GM18508 (cell line): ENCODE data around the gene HIVEP3.

Experiments used
- ATAC-seq: cut with Tn5 transposase; IDR thresholded peaks from one replicate; pipeline ENCODE4 v1.9.1; 2021; ENCODE audit warnings: moderate number of reproducible peaks; ENCODE audit not compliant: insufficient read depth, unreplicated experiment

The HIVEP3 gene

DNA sequence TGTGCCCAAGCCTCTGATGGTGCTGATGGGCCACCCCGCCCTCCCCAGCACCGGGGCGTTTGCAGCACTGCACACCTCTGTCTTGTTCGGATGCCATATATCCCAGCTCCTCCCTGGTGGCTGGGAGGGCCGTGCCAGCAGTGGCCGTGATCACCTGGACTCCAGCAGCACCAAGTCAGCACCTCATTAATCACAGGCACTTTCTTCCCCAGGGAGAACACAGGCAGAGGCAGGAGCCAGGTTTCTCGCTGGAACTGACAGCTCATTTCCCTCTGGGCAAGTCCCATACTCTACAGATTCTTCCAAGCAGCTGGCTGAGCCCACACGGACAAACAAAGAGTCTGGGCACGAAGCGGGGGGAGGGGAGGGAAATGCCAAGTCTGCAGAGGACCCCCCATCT, 292.6 kb downstream of the HIVEP3 start:
- no peak for ATAC-seq

DNA sequence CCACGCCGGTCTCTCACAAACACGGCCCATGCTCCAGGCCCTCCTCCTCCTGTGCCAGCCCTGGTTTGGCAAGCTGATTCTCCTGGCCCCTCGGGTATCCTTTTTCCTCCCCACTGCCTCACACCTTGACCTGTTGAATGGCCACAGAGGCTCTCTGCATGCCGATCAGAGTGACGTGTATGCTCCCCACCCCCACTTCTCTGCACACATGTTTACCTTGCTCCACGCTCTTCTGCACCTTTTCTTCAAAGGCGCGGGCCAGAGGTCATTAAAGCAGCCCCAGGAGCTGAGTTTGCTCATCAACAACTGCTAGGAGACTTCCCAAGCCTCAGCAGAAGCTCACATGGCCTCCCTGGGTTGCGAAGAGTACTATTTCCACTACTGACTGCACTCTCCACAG, 295.0 kb downstream of the HIVEP3 start:
- ATAC-seq = no peak

DNA sequence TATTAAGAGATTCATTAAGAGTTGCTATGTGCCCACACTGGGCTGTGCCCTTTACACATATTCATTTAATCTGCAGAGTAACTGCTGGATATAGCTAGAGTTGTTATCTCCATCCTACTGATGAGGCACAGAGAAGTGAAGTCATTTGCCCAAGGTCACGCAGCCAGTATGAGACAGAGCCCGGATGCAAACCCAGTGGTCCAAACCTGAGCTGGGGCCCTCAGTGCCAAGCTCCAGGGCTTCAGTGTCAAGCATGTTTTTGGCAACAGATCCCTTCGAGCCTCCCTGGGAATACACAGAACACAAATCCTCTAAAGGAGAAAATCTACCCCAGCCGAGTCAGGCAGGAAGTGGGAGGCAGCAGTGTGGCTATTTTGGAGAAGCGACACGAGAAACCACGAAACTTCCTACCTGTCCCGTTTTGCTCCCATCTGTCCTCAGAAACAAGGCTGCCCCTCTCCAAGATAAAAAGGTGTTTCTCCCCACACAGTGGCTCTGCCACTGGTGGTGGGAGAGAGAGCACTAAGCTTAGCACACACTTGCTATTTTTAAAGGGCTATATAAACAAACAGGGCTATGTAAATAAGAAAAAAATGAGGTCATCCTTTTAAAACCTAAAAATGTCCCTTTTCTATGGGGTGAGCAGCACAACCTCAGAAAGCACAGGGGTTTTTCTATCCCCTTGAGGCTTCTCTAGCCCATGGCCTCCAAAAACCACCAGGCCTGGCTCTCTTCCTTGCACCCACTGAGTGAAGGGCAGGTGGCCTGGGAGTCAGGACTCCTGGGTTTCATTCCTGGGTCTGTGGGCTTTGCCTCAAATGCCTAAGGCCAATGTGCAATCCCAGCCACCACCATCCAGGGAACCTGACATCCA, 295.6 kb downstream of the HIVEP3 start:
- peak; percentile 56 for ATAC-seq

DNA sequence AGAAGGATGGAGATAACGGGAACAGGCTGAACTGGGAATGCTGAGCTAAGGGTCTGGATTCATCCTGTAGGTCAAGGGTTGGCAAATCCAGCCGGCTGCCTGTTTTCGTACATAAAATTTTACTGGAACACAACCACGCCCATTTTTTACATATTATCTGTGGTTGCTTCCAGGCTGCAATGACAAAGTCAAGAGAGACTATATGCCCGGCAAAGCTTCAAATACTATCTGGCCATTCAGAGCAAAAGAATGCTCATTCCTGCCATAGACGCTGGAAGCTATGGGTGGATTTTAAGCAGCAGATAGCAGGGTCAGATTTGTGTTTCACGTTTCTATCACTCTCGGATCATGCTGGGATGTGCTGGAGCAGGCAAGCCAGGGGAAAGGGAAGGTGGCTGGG, 296.3 kb downstream of the HIVEP3 start:
- no peak for ATAC-seq

DNA sequence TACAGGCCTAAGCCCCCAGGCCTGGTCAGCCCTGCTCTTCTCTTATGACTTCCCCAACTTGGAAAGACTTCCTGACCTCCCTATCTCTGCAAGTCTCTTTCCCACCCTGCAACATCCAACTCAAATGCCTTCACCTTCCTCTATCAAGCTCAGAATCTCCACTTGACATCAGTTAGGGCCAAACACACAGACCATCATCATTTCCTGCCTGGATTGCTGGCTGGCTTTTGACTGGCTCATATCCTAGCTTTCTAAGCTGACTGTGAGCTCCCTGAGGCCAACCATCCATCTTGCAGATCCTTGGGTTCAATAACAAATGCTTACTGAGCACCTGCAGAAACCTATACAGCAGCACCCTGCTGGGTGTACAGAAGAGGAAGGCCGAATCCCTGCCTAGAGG, 296.9 kb downstream of the HIVEP3 start:
- no peak for ATAC-seq

DNA sequence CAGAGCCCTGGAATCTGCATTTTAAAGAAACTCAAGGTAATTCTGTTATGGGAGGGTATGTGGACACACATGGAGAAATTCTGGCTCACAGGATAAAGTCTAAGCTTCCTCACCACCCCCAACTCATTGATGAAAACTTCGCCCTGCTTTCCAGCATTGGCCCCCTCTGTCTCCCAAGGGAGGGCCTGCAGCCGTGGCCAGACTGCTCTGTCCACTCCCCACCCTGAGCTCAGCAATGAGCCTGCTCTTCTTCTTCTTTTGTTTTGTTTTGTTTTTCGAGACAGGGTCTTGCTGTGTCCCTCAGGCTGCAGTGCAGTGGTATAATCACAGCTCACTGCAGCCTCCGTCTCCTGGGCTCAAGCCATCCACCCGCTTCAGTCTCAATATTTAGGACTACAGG, 297.5 kb downstream of the HIVEP3 start:
- ATAC-seq = no peak

DNA sequence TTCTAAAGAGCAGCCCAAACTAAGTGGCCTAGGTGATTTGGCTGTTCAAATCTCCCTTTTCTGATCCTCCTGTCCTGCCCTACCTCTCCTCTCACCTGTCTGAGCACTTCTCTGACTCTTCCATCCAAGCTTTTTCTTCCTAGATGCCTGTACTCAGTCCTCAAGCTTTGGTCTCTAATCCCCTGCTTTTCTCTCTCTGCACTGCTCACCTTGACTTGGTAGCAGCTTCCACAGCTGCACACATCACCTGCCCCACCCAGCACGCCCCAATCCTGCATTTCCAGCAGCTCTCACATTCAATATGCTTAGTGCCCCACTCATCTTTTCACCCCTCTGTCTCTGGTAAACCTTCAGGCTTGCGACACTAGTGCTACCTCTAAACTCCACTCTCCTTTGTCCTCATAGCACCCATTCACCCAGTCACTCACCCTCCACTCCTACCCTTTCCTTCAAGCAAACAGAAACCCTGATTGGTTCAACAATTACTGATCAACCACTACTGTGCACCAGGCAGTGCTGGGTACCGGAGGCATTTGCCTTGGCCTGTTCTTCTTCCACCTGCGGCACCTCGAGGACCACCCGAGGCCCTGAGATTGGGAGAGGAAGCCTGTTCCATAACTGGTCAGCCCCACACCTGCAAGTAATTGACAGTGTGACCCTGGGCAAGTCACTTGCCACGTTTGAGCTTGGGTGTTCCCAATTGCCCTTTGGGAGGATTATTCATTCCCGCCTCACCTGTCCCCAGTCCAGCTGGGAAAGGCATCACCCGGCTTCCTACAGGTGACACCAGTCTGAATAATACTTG, 298.2 kb downstream of the HIVEP3 start:
- no peak for ATAC-seq

DNA sequence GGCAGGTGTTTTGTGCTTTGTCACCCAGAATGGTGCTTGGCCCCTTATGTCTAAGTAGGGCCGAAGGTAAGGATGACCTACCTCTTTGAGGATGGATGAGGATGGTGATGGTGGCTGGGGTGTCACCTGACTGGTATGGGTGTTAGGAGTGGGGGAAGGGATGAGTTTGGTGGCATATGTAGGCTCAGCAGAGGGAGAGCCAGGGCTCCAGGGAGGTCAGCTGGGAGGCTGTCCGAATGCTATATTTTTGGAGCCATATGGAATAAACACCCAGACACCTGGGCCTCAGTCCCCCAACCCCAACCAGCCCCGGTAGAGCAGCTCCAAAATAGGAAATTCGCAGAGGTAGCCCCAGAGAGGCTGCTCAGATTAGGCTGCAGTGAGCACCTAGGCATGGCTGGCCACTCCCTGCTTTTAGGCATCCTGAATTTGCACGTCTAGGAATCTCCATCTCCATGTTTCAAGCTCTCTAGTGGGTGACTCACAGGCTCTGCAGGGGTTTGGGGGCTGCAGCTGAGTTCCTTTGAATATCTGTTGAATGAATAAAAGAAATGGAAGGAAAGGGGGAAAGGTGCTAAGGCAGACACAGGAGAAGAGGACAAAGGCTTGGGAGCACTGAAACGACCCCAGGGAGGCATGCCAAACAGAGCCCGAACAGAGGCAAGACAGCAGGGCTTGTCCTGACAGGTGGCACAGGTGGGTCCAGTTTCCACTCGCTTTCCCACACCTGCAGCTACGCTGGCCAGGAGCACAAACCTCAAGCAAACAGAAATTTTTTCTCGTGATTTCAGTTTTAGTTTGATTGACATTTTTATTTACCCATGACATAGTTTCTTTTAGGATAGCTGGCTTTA, 299.0 kb downstream of the HIVEP3 start:
- no peak for ATAC-seq

DNA sequence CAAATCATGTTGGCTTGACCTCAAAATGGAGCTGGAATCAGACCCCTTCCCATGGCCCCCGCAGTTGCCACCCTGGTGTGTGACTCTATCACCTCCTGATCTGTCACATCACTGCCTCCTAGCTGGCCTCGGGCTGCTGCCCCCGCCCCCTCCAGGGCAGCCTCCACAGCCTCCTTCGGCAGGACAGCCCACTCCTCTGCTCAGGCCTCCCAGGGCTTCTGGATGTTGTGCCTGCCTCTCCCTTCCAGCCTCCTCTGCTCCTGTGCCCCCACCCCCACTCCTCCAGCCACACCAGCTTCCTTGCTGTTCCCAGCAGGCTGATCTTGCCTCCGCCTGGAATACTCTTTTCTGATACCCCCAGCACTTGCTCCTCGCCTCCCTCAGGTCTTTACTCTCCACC, 299.9 kb downstream of the HIVEP3 start:
- no peak for ATAC-seq

DNA sequence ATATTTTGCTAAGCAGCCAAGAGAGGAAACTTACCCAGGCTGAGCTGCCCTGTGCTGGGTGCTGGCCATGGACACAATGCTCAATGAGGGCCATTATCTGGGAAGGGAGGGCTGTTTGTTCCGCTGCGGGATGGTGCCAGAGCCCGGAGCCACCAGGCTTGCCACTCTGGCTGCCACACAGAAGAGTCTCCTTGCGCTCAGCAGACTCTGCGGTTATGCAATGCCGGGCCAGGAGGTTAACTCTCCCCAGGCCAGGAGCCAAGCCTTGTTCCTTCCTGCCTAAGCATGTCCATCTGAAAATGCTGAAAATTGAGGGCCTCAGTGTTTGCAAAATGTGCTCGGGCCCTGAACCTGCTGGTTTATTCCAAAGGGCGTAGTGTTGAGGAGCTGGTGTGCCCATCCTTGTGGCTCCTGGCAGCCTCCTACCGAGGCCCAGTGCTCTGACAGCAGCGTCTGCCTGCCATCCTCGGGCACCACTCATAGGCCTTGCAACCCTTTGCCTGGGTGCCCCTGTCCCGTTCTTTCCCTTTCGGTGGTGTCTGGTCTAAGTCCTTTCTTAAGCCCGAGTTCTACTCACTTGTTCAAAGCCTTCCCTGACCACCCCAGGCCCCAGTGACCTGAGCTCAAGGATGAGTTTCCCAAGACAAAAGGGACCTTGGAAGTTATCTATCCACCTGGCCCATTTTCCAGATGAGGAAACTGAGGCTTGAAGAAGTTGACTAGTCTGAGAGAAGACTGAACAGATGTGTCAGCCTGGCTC, 300.5 kb downstream of the HIVEP3 start:
- ATAC-seq = no peak

DNA sequence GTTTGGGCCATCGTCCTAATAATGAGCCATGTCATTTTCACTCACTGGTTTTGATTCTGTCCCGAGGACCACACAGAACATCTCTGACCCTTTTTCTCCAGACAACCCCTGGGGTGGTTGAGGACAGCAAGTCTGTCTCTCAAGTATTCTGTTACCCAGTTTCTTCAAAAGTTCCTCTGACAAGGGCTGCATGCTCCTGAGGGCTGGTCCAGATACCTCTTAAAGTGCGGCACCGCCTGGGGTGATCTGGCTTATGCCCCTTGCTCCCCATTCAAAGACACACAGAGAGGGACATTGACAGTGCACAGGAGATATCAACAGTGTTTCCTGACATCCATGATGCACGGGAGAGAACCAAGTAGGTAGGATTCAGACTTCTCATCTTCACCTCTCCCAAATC, 301.4 kb downstream of the HIVEP3 start:
- ATAC-seq = no peak

DNA sequence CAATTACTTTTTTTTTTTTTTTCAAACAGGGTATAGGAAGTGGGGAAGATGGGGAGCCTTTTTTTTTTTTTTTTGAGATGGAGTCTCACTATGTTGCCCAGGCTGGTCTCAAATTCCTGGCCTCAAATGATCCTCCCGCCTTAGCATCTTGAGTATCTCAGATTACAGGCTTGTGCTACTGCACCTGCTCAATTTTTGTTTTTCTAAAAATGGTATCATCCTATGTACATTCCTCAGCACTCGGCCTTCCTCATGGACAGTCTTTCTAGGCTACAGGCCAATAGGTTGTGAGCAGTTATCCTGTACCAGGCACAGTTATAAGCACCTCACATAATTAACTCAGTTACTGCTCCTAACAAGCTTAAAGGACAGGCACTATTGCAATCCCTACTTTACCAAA, 302.2 kb downstream of the HIVEP3 start:
- ATAC-seq = no peak

DNA sequence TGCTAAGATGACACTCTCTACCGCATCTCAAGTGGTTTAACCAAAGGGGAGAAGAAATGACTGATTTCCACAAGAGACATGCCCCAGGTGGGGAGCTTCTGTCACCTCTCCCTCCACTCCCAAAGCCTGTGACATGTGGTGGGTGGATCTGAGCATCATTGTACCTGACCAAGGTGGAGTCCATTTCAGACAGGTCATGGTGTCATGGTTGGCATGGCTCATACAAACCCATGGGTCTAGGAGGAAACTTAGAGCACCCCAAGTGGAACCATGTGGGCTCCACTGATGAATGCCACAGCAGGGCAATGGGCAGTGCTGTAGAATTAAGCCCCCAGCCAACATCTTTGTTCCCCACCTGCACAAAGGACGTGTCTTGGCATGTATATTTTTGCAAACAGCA, 302.7 kb downstream of the HIVEP3 start:
- ATAC-seq = no peak

DNA sequence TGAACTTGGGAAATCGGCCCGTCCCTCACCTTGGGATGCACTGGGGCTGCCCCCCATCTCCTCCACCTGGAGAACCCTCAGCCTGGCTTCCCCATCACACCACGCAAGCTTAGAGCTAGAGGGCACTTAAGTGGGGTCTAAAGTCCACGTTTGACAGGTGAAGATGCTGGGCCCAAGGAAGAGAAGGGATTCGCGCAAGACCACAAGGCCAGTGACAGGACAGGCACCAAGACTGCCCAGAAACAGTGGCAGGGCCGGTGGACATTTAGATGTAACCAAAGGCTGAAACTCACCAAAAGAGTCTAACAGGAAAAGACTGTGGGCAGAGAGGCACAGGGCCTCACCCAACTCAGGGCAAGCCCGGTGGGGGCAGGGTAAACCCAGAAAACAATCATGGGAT, 303.4 kb downstream of the HIVEP3 start:
- no peak for ATAC-seq

DNA sequence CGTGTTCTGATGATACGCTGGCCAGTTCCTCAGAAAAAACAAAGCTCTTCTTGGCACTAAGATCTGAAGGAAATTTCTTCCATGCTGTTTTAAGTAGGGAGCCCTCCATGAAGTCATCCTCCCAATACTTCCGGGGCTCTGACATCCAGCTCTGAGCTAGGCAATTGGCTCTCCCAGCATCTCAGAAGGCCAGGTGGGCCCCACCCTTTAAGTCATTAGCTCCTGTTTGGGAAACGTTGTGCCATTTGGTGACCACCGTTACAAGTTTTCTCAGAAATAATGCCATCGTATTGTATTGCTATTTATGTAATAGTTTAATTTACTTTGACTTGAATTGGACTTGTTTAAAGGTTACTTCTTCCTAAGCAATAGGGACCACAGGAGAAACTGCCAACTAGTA, 303.9 kb downstream of the HIVEP3 start:
- ATAC-seq = no peak

DNA sequence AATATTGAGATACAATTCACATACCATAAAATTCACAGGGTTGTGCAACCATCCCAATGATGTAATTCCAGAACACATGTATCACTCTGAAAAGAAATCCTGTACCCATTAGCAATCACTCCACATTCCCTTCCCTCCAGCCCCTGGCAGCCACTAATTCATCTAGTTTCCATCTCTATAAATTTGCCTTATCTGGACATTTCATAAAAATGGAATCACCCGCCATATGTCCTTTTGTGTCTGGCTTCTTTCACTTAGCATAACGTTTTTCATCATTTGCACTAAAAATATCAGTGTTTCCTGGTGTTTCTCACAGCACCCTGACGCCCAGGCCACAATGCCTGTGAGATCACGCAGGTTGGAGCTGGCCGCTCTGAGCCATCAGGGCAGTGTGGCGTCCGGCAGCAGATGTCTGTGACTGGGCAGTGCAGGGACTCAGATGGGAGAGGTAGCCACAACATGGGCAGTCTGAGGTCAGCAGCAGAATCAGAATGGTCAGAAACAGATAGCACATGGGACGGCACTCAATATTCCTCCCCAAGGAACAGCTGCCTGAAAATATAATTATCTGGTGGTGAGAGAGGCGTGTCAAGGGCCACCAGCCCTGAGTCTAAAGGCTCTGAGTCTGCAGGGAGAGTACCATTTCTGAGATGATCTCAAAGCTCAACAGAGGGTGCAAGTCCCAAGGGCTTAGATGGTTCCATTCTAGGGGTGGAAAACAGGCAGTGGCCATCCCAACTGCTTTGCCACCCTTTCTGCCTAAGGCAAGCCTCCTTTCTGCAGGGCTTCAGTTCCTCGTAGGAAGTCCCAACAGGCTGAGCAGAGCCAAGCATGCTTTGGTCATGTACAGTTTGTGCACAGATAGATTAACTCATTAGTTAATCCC, 304.8 kb downstream of the HIVEP3 start:
- no peak for ATAC-seq

DNA sequence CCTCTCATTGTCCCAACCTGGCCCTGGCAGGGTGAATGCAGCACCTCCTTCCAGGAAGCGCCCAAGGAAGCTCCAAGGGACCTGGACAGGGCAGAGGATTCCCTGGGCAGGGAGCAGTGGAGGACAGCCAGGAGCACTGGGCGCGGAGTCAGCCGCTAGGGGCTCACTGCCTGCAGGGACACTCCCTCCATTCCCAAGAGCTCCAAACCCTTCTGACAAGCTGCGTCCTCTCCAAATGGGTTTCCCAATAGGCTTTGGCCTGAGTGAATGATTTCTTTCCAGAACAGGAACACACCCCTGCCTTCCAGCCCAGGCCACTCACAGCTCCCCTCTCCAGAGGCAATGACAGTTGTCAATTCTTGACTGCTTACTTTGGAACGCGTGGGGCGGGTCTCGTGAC, 305.8 kb downstream of the HIVEP3 start:
- ATAC-seq = no peak

DNA sequence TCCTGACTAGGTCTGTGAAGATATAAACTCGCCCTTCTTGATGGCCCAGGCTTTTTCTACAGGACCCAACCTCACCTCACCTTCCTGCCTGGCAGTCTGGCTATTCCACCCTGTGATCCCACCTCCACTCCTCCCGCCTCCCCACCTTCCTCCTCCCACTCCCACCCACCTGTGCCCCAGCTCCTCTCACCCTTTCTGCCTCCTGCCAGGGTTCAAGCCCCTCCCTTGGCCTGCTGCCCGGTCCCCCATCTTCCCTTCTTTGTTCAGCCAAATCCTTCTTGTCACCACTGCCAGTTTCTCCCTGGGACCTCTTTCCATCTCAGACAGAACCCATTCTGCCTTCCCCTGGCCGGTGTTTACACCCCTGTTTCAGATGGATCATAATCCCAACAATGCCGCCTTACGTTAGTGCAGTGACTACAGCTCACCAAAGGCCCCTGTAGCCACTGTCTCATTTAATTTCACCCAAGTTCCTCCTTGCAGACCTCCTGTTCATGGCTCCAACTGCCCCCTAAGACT, 306.7 kb downstream of the HIVEP3 start:
- no peak for ATAC-seq
